Measurements from ENCODE around the gene EHD3. TPM values are rescaled to one million over a fixed set of nuclear protein-coding genes. Genes with fewer than 3 reads are reported as not detected.

EHD3 gene
- total RNA-seq, 4 donors from 2014 or later = 8.3 to 12.6 (median 9.3) TPM

- Histone ChIP-seq H3K9me3 (no peaks in the 10 kb centered on the region), H3K4me1 (peaks cover 0 to 4% (median 0%) of the 10 kb centered on the region in 4 donors), H3K4me3 (no peak overlapping the region), H3K27me3 (no peaks in the 10 kb centered on the region), H3K27ac (no peak overlapping the region), H3K36me3 (no peaks in the 10 kb centered on the region)
- TF ChIP-seq, protein P1, sequence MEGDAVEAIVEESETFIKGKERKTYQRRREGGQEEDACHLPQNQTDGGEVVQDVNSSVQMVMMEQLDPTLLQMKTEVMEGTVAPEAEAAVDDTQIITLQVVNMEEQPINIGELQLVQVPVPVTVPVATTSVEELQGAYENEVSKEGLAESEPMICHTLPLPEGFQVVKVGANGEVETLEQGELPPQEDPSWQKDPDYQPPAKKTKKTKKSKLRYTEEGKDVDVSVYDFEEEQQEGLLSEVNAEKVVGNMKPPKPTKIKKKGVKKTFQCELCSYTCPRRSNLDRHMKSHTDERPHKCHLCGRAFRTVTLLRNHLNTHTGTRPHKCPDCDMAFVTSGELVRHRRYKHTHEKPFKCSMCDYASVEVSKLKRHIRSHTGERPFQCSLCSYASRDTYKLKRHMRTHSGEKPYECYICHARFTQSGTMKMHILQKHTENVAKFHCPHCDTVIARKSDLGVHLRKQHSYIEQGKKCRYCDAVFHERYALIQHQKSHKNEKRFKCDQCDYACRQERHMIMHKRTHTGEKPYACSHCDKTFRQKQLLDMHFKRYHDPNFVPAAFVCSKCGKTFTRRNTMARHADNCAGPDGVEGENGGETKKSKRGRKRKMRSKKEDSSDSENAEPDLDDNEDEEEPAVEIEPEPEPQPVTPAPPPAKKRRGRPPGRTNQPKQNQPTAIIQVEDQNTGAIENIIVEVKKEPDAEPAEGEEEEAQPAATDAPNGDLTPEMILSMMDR (IDR thresholded peaks at IDR 0.05) = no peak
- TF ChIP-seq POLR2A (IDR thresholded peaks at IDR 0.05) = no peak
- TF ChIP-seq EP300 (IDR thresholded peaks at IDR 0.05) = no peak
- no peak for DNase-seq (ENCODE audit: low spot score in 2 of 2)
- 75 to 89% methylated on average over 4 to 5 of the region's 5 CpGs for WGBS, 2 donors
Measured at GRCh38 chr2:31216734-31217133, 17.2 kb upstream of the EHD3 start.

DNA sequence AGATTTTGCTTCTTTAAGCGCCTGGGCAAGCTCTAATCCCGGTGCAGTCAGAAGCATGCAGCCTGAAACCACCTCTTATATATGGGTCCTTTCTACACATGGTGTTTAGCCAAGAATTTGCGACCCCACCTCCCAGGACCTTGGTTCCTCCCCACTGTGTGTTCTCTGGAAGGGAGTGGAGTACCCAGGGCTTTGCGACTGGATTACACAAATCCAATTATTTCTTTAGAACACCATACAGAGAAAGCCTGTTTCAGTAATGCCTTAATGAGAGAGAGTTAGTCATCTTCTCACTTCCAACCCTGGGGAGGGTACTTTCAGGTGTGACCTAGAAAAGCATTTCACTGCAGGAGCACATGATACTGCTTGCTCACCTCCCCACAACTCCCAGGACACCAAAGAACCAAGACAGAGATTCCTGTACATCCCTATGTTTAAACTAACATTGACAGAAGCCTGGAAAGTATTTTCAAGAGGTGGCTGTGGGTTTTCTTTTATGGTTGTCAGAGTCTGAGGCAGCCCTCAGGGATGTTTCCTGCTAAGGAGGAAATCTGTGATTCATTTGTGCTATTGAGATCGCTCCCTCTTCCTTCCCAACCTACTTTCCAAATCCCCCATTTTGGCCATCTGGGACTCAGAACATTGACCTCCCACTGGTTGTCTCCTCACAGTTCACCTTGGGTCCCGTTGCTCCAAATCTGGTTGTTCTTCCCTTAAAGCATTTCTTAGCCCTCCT is 16.3 kb upstream of the EHD3 start, which contains the start of gene CAPN14:
Gene CAPN14, minus strand, starts transcription at position 51 of the 736 bp plus-strand sequence. CDS start 12,068 bp downstream, outside the sequence.
- Histone ChIP-seq H3K4me3 (no peak within 1 kb of the TSS), H3K27ac (peak within 1 kb of the TSS in 1 of 4 donors; percentile 7), H3K9me3 (no peaks in the 10 kb centered on the region), H3K4me1 (peaks cover 0 to 4% (median 0%) of the 10 kb centered on the region in 4 donors), H3K36me3 (no peaks in the 10 kb centered on the region), H3K27me3 (no peaks in the 10 kb centered on the region)
- TF ChIP-seq EP300 (IDR thresholded peaks at IDR 0.05) (no peak), POLR2A (IDR thresholded peaks at IDR 0.05) (no peak)
- TF ChIP-seq, protein P1 (IDR thresholded peaks at IDR 0.05) = no peak
- DNase-seq (ENCODE audit: low spot score in 2 of 2) = no peak
- WGBS, 2 donors = 65 to 69% methylated on average over 6 of the region's 6 CpGs

GRCh38 chr2:31219131-31219969 is 14.6 kb upstream of the EHD3 start:
- H3K27ac ChIP-seq = peak overlapping the region in 1 of 4 donors; percentile 66
- TF ChIP-seq, protein P1 (IDR thresholded peaks at IDR 0.05) = no peak
- peak in 1 of 2 donors; percentile 25 for TF ChIP-seq EP300 (IDR thresholded peaks at IDR 0.05)
- H3K36me3 ChIP-seq = no peaks in the 10 kb centered on the region
- no peaks in the 10 kb centered on the region for H3K9me3 ChIP-seq
- H3K4me3 ChIP-seq = no peak overlapping the region
- 44 to 45% methylated on average over 11 of the region's 11 CpGs for WGBS, 2 donors
- no peak for DNase-seq (ENCODE audit: low spot score in 2 of 2)
- no peaks in the 10 kb centered on the region for H3K27me3 ChIP-seq
- H3K4me1 ChIP-seq = peaks cover 0 to 4% (median 0%) of the 10 kb centered on the region in 4 donors

GRCh38 chr2:31221544-31221943 is 12.4 kb upstream of the EHD3 start:
- 48 to 55% methylated on average over 6 of the region's 6 CpGs for WGBS, 2 donors
- no peak overlapping the region for H3K4me3 ChIP-seq
- no peaks in the 10 kb centered on the region for H3K27me3 ChIP-seq

More at GRCh38 chr2:31221544-31221943, 12.4 kb upstream of the EHD3 start:
- Histone ChIP-seq H3K27ac (no peak overlapping the region), H3K9me3 (no peaks in the 10 kb centered on the region), H3K36me3 (no peaks in the 10 kb centered on the region), H3K4me1 (peaks cover 0 to 4% (median 0%) of the 10 kb centered on the region in 4 donors)
- TF ChIP-seq POLR2A (IDR thresholded peaks at IDR 0.05) = no peak
- TF ChIP-seq, protein P1 (IDR thresholded peaks at IDR 0.05) = no peak
- no peak for DNase-seq (ENCODE audit: low spot score in 2 of 2)
